GM06990 (cell line): ENCODE data around the gene TUBB4B.

Experiments used
- DNase-seq: peaks from one replicate; pipeline ENCODE4 v3.0.0-alpha.2; 2011; ENCODE audit not compliant: insufficient read length; ENCODE audit errors: extremely low read depth
- H3K27me3 ChIP-seq: replicated peaks from 2 replicates; pipeline ENCODE4 v1.6.0; 2011; ENCODE audit warnings: low read length; ENCODE audit not compliant: control insufficient read depth, insufficient read depth
- H3K36me3 ChIP-seq: 2 replicates; pipeline ENCODE4 v1.5.1; 2011; ENCODE audit warnings: low read length; ENCODE audit not compliant: control insufficient read depth, insufficient read depth
- H3K4me3 ChIP-seq: replicated peaks from 2 replicates; pipeline ENCODE4 v1.5.1; 2011; ENCODE audit warnings: low read depth, mild to moderate bottlenecking, control low read depth, low read length
- CTCF ChIP-seq: IDR thresholded peaks from 2 replicates; pipeline ENCODE4 v1.5.1; 2011; ENCODE audit warnings: low read length, control low read depth, mild to moderate bottlenecking, inconsistent platforms; ENCODE audit not compliant: insufficient read depth, poor library complexity, severe bottlenecking

The TUBB4B gene

GRCh38 chr9:137214620-137215019 lies 26.5 kb upstream of the TUBB4B start:
- H3K27me3 ChIP-seq, result no peaks in the 10 kb centered on the region
- peaks cover 10% of the 10 kb centered on the region for H3K36me3 ChIP-seq
- no peak for TF ChIP-seq CTCF
- no peak overlapping the region for H3K4me3 ChIP-seq
- DNase-seq, result no peak

DNA sequence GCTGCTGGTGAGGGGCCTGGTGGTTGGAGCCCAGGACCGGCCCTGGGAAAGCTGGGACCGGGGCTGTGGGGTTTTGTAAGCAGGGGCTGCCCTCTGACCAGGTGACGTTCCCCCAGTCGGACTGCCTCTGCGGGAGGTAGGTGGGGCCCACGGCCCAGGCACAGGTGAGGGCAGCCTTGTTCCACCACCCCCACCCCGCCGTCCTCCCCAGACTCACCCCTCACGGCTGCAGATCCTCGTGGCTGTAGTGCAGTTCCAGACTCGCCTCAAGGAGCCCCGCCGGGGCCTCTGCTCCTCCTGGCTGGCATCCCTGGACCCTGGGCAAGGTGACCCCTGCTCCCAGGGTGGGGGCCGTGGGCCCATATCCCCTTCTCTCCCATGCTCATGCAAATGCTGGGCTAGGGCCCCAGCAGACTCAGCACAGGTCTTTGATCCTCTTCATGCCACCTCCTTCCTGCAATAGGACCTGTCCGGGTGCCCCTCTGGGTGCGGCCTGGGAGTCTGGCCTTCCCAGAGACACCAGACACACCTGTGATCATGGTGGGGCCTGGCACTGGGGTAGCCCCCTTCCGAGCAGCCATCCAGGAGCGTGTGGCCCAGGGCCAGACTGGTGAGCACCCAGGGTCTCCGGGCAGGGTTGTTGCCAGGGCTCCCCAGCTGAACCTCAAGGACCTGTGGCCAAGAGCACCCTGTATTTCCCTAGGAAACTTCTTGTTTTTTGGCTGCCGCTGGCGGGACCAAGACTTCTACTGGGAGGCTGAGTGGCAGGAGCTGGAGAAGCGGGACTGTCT lies 25.7 kb upstream of the TUBB4B start:
- Histone ChIP-seq H3K4me3 (no peak overlapping the region), H3K36me3 (peaks cover 10% of the 10 kb centered on the region), H3K27me3 (no peaks in the 10 kb centered on the region)
- no peak for TF ChIP-seq CTCF
- no peak for DNase-seq

- Histone ChIP-seq H3K27me3 (no peaks in the 10 kb centered on the region), H3K36me3 (peaks cover 10% of the 10 kb centered on the region), H3K4me3 (no peak overlapping the region)
- no peak for DNase-seq
- TF ChIP-seq CTCF, result no peak
Measured at GRCh38 chr9:137216188-137216965, 24.7 kb upstream of the TUBB4B start.

DNA sequence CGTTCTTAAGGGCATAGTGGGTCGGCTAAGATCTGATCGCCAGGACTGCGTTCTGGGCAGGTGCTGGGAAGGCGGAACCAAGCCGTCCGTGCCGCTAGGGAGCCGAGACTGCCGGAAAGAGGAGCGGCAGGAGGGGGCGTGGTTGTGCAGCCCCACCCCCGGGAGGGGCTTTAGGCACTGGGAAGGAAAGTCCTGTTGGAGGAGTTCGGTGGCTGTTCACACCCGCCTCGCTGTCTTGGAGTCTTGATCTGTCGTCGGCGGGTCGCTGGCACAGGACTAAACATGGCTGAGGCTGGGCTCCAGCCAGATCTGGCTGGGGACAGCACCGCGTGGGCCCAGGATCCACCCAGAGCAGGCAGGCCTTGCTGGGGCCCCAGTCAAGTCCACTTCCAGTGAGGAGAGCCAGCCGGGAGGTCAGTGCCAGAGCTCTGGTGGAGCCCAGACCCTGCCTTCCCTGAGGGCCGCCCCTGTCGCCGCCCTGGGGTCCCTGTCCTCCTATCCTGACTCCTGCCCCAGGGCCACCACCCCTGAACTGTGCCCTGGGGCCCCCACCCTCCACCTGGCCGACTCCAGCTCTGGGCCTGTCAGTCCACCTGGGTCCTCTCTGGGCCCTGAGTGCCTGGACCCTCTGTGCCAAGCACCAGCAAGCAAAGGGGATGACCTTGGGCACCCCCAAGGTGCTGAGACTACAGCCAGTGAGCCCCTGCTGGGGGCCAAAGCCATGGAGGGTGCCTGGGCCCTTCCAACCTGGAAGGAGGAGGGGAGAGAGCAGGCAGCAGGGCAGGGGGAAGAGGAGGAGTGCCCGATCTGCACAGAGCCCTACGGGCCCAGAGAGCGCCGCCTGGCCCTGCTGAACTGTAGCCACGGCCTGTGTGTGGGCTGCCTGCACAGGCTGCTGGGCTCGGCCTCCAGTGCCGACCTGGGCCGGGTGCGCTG lies 23.5 kb upstream of the TUBB4B start:
- H3K4me3 ChIP-seq, result no peak overlapping the region
- no peaks in the 10 kb centered on the region for H3K27me3 ChIP-seq
- TF ChIP-seq CTCF, result no peak
- peaks cover 10% of the 10 kb centered on the region for H3K36me3 ChIP-seq
- no peak for DNase-seq

DNA sequence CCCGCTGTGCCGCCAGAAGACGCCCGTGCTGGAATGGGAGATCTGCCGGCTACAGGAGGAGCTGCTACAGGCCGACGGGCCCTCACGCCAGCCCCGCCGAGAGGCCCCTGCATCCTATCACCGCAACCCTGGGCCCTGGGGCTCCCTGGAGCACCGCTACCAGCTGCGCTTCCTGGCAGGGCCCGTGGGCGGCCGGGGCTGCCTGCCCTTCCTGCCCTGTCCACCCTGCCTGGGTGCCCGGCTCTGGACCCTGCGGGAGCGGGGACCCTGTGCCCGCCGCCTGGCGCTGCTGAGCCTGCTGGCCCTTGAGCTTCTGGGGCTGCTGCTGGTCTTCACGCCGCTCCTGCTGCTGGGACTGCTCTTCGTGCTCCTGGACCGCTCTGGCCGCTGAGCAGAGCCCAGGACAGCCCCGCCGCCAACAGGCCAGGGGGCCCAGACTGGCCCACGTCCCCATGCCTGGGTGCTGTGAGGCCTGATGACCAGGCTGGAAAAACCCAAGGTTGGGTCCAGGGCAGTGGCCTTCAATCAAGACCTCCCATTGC lies 22.8 kb upstream of the TUBB4B start:
- no peak overlapping the region for H3K4me3 ChIP-seq
- TF ChIP-seq CTCF, result no peak
- H3K27me3 ChIP-seq, result no peaks in the 10 kb centered on the region
- DNase-seq, result no peak
- H3K36me3 ChIP-seq, result peaks cover 10% of the 10 kb centered on the region
